H1 (cell line): ENCODE data around the gene TRIM15. TPM values are rescaled to one million over a fixed set of nuclear protein-coding genes. Genes with fewer than 3 reads are reported as not detected.

Source experiments
- CHD7 ChIP-seq: fragments of 300-600 bp; sonication (generic); IDR thresholded peaks from 2 replicates; pipeline ENCODE4 v1.7.1; 2012; ENCODE audit warnings: low read length, moderate library complexity, mild to moderate bottlenecking, inconsistent platforms; ENCODE audit not compliant: insufficient replicate concordance
- KDM5A ChIP-seq: fragments of 200-600 bp; IDR thresholded peaks from 2 replicates; pipeline ENCODE4 v1.7.1; 2012; ENCODE audit warnings: mild to moderate bottlenecking, low read length, inconsistent platforms, mixed read lengths
- ZNF274 ChIP-seq: IDR thresholded peaks from 2 replicates; pipeline ENCODE4 v1.7.0; 2012; ENCODE audit warnings: low read length, borderline replicate concordance; ENCODE audit errors: extremely low read depth
- polyA plus RNA-seq, 7 experiments: library from polyadenylated mRNA; depleted of rRNA in 3 of 7; stranded (reverse) in 5 of 7; unstranded in 2 of 7; fragments of >200 nt in 5 of 7; fragments of 200-250 nt in 2 of 7; gene quantifications; 1 replicate in 5 of 7; 2 replicates in 1 of 7; 4 replicates in 1 of 7; pipeline versions ENCODE4 v1.2.1 to v1.2.3, GENCODE V29; 2011 to 2013; ENCODE audit warnings: missing spikeins in 2 of 7, mixed read lengths in 2 of 7
- total RNA-seq: library from RNA; stranded (reverse); fragmentation: NEBNext Ultra II Directional; extraction: Animal tissue kit (Norgen Biotek cat#: 25700); gene quantifications from 2 replicates; pipeline ENCODE4 v1.2.1, GENCODE V29; 2021

Gene TRIM15
- total and polyA plus RNA-seq, 2 of the 8 experiments (the other 6 are each of a cell fraction or from before 2014, with no cell fraction given) = 0.18 to 0.48 TPM

DNA sequence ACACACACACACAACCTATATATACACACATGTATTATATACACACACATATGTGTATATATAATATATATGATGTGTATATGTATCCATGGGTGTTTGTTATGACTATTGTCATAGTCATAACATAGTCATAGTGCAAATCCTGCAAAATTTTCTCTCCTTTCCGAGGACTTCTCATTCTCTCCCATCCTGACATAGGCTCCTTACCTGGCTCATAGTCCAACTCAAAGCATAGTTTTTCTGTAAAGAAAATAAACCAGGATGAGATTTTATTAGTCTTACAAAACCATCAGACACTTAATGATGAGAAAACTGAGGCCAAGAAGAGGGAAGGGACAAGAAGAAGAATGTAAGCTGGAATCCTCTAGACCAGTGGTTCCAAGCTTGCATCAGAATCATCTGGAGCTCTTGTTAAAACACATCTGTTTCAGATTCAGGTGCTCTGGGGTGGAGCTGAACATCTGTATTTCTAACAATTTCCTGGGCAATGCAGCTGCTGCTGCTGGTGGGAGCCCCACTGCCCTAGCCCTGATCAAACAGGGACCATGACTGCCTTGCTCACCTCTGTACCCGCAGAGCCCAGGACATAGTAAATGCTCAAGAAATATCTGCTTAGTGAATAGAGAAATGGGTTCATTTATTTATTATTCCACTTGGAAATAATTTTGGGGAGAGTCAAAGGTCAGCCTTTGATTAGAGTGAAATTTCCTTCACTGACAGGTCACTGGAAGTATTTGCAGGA, 7.7 kb upstream of the TRIM15 start (continued):
- TF ChIP-seq CHD7 (no peak), KDM5A (no peak), ZNF274 (no peak)
